GM12873 (cell line): ENCODE data around the gene GABRA4.

Experiments used
- TF ChIP-seq, protein P1 (sequence below): IDR thresholded peaks from 2 replicates; pipeline ENCODE4 v1.5.1; 2012; ENCODE audit warnings: low read depth, mild to moderate bottlenecking, moderate library complexity, low read length, control low read depth; ENCODE audit not compliant: insufficient read depth; ENCODE audit errors: missing control alignments

The GABRA4 gene

GRCh38 chr4:46993075-46994006 lies at the start of gene GABRA4:
Gene GABRA4, minus strand, starts transcription at chr4:46993581. Its CDS starts 157 bp downstream, at chr4:46993424.
- TF ChIP-seq, protein P1, sequence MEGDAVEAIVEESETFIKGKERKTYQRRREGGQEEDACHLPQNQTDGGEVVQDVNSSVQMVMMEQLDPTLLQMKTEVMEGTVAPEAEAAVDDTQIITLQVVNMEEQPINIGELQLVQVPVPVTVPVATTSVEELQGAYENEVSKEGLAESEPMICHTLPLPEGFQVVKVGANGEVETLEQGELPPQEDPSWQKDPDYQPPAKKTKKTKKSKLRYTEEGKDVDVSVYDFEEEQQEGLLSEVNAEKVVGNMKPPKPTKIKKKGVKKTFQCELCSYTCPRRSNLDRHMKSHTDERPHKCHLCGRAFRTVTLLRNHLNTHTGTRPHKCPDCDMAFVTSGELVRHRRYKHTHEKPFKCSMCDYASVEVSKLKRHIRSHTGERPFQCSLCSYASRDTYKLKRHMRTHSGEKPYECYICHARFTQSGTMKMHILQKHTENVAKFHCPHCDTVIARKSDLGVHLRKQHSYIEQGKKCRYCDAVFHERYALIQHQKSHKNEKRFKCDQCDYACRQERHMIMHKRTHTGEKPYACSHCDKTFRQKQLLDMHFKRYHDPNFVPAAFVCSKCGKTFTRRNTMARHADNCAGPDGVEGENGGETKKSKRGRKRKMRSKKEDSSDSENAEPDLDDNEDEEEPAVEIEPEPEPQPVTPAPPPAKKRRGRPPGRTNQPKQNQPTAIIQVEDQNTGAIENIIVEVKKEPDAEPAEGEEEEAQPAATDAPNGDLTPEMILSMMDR: no peak

GRCh38 chr4:47040828-47041227 lies 47.4 kb upstream of the GABRA4 start:
- TF ChIP-seq, protein P1: no peak

GRCh38 chr4:47038263-47038662 lies 44.9 kb upstream of the GABRA4 start:
- TF ChIP-seq, protein P1: no peak

GRCh38 chr4:47032405-47033106 lies 39.2 kb upstream of the GABRA4 start:
- TF ChIP-seq, protein P1: peak; percentile 76

DNA sequence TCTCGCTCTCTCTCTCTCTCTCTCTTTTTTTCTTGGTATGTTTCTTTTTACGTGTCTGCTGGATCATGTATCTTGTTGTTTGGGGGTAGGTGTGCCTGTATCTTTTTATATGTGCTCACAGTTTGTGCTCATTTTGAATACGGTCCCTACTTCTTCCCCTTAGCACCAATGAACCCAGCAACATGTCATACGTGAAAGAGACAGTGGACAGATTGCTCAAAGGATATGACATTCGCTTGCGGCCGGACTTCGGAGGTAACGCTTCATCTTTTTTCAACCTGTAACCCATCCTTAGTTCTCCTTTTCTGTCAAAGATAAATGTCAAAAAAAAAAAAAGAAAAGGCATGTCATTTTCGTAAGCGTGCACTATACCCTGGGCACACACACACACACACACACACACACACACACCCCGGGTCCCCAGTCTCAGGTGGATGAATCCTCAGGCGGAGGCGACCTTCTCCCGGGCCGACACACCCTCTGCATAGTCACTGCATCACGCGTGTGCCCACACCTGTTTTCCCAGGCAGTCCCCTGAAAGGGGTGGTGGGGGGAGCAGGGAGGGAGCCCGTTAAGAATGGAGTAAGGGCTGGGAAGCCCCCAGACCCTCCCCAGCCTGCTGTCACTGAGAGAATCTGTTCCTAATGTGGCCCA lies 38.5 kb upstream of the GABRA4 start:
- TF ChIP-seq, protein P1: no peak

DNA sequence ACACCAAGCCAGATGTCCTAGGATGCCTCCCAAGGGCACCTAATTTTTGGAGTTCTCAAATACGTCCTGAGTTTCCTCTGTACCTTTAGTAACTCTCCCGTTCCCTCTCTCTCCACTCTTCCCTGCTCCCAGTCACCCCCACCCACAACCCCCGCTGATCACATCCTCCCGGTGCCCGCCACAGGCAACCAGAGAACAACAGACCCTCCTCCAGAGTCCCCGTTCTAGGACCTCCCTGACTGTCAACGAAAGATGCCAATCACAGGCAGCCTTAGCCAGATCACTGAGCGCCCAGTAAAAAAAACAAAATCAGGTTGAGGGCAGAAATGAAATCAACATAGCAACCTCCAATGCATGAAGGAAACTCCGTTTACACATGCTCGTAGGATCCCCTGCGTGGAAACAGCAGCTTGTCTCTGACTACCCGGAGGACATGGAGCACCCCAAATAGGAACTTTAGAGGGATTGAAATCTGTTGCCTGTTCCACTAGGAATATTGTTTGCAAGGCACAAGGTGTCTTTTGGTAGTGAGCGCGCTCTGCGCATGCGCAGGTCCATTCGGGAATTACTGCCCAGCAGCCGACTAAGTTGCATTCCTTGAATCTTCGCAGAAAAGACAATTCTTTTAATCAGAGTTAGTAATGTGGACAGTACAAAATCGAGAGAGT lies 37.8 kb upstream of the GABRA4 start, which contains the start of gene GABRB1:
Gene GABRB1 (plus strand): TSS at position 557 of the 668 bp plus-strand sequence.
- TF ChIP-seq, protein P1: no peak
